Lower leg skin (tissue), 4 donors: ENCODE results near the gene PRF1. TPM values are rescaled to one million over a fixed set of nuclear protein-coding genes. Genes with fewer than 3 reads are reported as not detected.
A peak's percentile ranks its signal among the peaks of the same experiment; 100 is the strongest.

Experiments
- DNase-seq, 2 donors: peaks; one replicate each; pipeline ENCODE4 v3.0.0-alpha.2; 2019; ENCODE audit warnings: low spot score in 2 of 2
- H3K4me3 ChIP-seq: fragments of 200-600 bp; sonication (generic); 2 replicates; pipeline ENCODE4 v1.5.1; 2017; ENCODE audit warnings: mild to moderate bottlenecking, low read depth; ENCODE audit not compliant: poor library complexity, severe bottlenecking
- CTCF ChIP-seq, 3 donors: fragments of 450-650 bp; IDR thresholded peaks; one replicate each; pipeline ENCODE4 v1.5.1; 2016; ENCODE audit warnings: antibody characterized with exemption in 3 of 3, mild to moderate bottlenecking in 3 of 3, moderate library complexity in 2 of 3
- POLR2A ChIP-seq, 2 donors: fragments of 450-650 bp; IDR thresholded peaks; one replicate each; pipeline ENCODE4 v1.6.1; 2016 to 2017; ENCODE audit warnings: antibody characterized with exemption in 2 of 2, mild to moderate bottlenecking in 1 of 2, moderate library complexity in 1 of 2
- WGBS, 2 donors: methylation state at CpG; one replicate each; pipeline ENCODE4 v1.1.5; 2018; 5-methylcytosine and 5-hydroxymethylcytosine counted together
- intact Hi-C: fragments of 100-400 bp; cut with DNase I; formaldehyde crosslinking; loops from one replicate; pipeline ENCODE4 v1.15.0; 2023; ENCODE audit warnings: low total_unique reads
- total RNA-seq, 4 donors: library from RNA; depleted of rRNA; stranded (reverse); fragments of >200 nt; gene quantifications; one replicate each; pipeline ENCODE4 v1.1.0, GENCODE V29; 2016

PRF1 gene
- total RNA-seq, 4 donors from 2014 or later, result 0.36 to 1.4 (median 1.1) TPM

GRCh38 chr10:70619271-70620019, 16.9 kb upstream of the PRF1 start:
- no peak overlapping the region for H3K4me3 ChIP-seq
- 66 to 71% methylated on average over 4 of the region's 4 CpGs for WGBS, 2 donors
- intact Hi-C loops, result loop anchor here (5.0 kb wide), 1 partner anchor 422 kb away; no protein-coding TSS in a partner anchor
- DNase-seq, result no peak
- TF ChIP-seq CTCF (IDR thresholded peaks at IDR 0.05) (no peak), POLR2A (IDR thresholded peaks at IDR 0.05) (no peak)

GRCh38 chr10:70618663-70619062, 16.1 kb upstream of the PRF1 start:
- WGBS, 2 donors, result 92 to 95% methylated on average over 5 of the region's 5 CpGs
- intact Hi-C loops, result loop anchor here (5.0 kb wide), 1 partner anchor 421 kb away; no protein-coding TSS in a partner anchor
- H3K4me3 ChIP-seq, result no peak overlapping the region
- no peak for TF ChIP-seq POLR2A (IDR thresholded peaks at IDR 0.05)
- TF ChIP-seq CTCF (IDR thresholded peaks at IDR 0.05), result no peak
- DNase-seq, result no peak

GRCh38 chr10:70617798-70618568, 15.4 kb upstream of the PRF1 start:
- TF ChIP-seq POLR2A (IDR thresholded peaks at IDR 0.05) (no peak), CTCF (IDR thresholded peaks at IDR 0.05) (no peak)
- 68 to 76% methylated on average over 7 of the region's 7 CpGs for WGBS, 2 donors
- intact Hi-C loops, result loop anchor here (5.0 kb wide), 1 partner anchor 421 kb away; no protein-coding TSS in a partner anchor
- DNase-seq, result no peak
- H3K4me3 ChIP-seq, result no peak overlapping the region

- TF ChIP-seq POLR2A (IDR thresholded peaks at IDR 0.05) (no peak), CTCF (IDR thresholded peaks at IDR 0.05) (no peak)
- no peak for DNase-seq
- 92 to 93% methylated on average over 4 of the region's 4 CpGs for WGBS, 2 donors
- intact Hi-C loops, result loop anchor here (5.0 kb wide), 1 partner anchor 419 kb away; no protein-coding TSS in a partner anchor
- no peak overlapping the region for H3K4me3 ChIP-seq
These were observed 14.2 kb upstream of the PRF1 start for GRCh38 chr10:70616761-70617160.

GRCh38 chr10:70615784-70616522, 13.4 kb upstream of the PRF1 start:
- peak in 1 of 2 donors; percentile 7 for DNase-seq
- TF ChIP-seq POLR2A (IDR thresholded peaks at IDR 0.05) (no peak), CTCF (IDR thresholded peaks at IDR 0.05) (no peak)
- no peak overlapping the region for H3K4me3 ChIP-seq
- intact Hi-C loops, result loop anchor here (5.0 kb wide), 1 partner anchor 419 kb away; no protein-coding TSS in a partner anchor
- whole genome bisulfite sequencing, 2 donors, result 68 to 70% methylated on average over 7 of the region's 7 CpGs
